Upper lobe of left lung (tissue), 6 donors: ENCODE data around the gene CTNNAL1. TPM values are rescaled to one million over a fixed set of nuclear protein-coding genes. Genes with fewer than 3 reads are reported as not detected.

ENCODE experiments used
- ATAC-seq, 2 donors: fragments of 200-7000 bp; cut with Tn5 transposase; one replicate each; pipeline ENCODE4 v1.9.1; 2022; ENCODE audit warnings: mild to moderate bottlenecking in 2 of 2, moderate library complexity in 2 of 2; ENCODE audit not compliant: low FRiP score in 2 of 2
- DNase-seq, 2 donors: peaks; one replicate each; pipeline ENCODE4 v3.0.0-alpha.2; 2019 to 2020
- H3K27ac ChIP-seq, 4 donors: fragments of 200-600 bp; sonication (generic); one replicate each; pipeline ENCODE4 v1.5.1; 2016 to 2019
- H3K27me3 ChIP-seq, 4 donors: fragments of 200-600 bp; sonication (generic); one replicate each; pipeline ENCODE4 v1.5.1; 2017 to 2019
- H3K36me3 ChIP-seq, 4 donors: fragments of 200-600 bp; sonication (generic); one replicate each; pipeline ENCODE4 v1.5.1; 2016 to 2019
- H3K4me1 ChIP-seq, 4 donors: fragments of 200-600 bp; sonication (generic); one replicate each; pipeline ENCODE4 v1.5.1; 2018 to 2019
- H3K4me3 ChIP-seq, 4 donors: fragments of 200-600 bp; sonication (generic); one replicate each; pipeline ENCODE4 v1.5.1; 2017 to 2019; ENCODE audit warnings: mild to moderate bottlenecking in 2 of 4, moderate library complexity in 1 of 4
- H3K9me3 ChIP-seq, 4 donors: fragments of 200-600 bp; sonication (generic); one replicate each; pipeline ENCODE4 v1.5.1; 2018 to 2019
- EP300 ChIP-seq, 4 donors: sonication (generic); formaldehyde crosslinking; IDR thresholded peaks; one replicate each; pipeline ENCODE4 v1.5.1; 2017; ENCODE audit warnings: antibody characterized with exemption in 4 of 4, control low read depth in 2 of 4
- POLR2A ChIP-seq, 4 donors: fragments of 450-650 bp; IDR thresholded peaks; one replicate each; pipeline ENCODE4 v1.5.1; 2016 to 2017; ENCODE audit warnings: antibody characterized with exemption in 4 of 4, mild to moderate bottlenecking in 2 of 4
- POLR2AphosphoS5 ChIP-seq, 2 donors: sonication (generic); formaldehyde crosslinking; IDR thresholded peaks; one replicate each; pipeline ENCODE4 v1.5.1; 2017; ENCODE audit warnings: antibody characterized with exemption in 2 of 2
- WGBS, 2 donors: methylation state at CpG; one replicate each; pipeline ENCODE4 v1.1.5; 2017 to 2018; 5-methylcytosine and 5-hydroxymethylcytosine counted together
- total RNA-seq, 6 donors: library from RNA; depleted of rRNA in 4 of 6; stranded (reverse); fragments of >200 nt in 4 of 6; gene quantifications; one replicate each; pipeline versions ENCODE4 v1.1.0 to v1.2.1, GENCODE V29; 2016 to 2021
- TF ChIP-seq, protein P1 (sequence below), 6 experiments: fragments of 450-650 bp in 4 of 6; fragments of 200-600 bp in 2 of 6; sonication (generic) in 2 of 6; IDR thresholded peaks; one replicate each; pipeline ENCODE4 v1.5.1; 2016 to 2019; ENCODE audit warnings: antibody characterized with exemption in 6 of 6
- donor health status: DM: no; HTN: no; CAD: no; lungs with moderate emphysema.
- donor health status: DM: no; HTN: yes; CAD: no; lungs with severe emphysema.

CTNNAL1 gene
- total RNA-seq, 6 donors from 2014 or later: 10.5 to 59.6 (median 25.9) TPM

GRCh38 chr9:109051733-109052132 is 38.4 kb upstream of the CTNNAL1 start:
- Histone ChIP-seq H3K4me3 (no peak overlapping the region), H3K27ac (no peak overlapping the region), H3K36me3 (peaks cover 11 to 93% (median 51%) of the 10 kb centered on the region in 4 donors), H3K9me3 (no peaks in the 10 kb centered on the region), H3K27me3 (no peaks in the 10 kb centered on the region), H3K4me1 (peaks cover 0 to 6% (median 0%) of the 10 kb centered on the region in 4 donors)
- DNase-seq (no peak), ATAC-seq (no peak)
- WGBS, 2 donors: 85 to 100% methylated on average over 1 of the region's 1 CpG
- TF ChIP-seq POLR2AphosphoS5 (IDR thresholded peaks at IDR 0.05) (no peak), EP300 (IDR thresholded peaks at IDR 0.05) (no peak), POLR2A (IDR thresholded peaks at IDR 0.05) (no peak)
- TF ChIP-seq, protein P1, sequence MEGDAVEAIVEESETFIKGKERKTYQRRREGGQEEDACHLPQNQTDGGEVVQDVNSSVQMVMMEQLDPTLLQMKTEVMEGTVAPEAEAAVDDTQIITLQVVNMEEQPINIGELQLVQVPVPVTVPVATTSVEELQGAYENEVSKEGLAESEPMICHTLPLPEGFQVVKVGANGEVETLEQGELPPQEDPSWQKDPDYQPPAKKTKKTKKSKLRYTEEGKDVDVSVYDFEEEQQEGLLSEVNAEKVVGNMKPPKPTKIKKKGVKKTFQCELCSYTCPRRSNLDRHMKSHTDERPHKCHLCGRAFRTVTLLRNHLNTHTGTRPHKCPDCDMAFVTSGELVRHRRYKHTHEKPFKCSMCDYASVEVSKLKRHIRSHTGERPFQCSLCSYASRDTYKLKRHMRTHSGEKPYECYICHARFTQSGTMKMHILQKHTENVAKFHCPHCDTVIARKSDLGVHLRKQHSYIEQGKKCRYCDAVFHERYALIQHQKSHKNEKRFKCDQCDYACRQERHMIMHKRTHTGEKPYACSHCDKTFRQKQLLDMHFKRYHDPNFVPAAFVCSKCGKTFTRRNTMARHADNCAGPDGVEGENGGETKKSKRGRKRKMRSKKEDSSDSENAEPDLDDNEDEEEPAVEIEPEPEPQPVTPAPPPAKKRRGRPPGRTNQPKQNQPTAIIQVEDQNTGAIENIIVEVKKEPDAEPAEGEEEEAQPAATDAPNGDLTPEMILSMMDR (IDR thresholded peaks at IDR 0.05): no peak

GRCh38 chr9:109050444-109050843 is 37.1 kb upstream of the CTNNAL1 start:
- ATAC-seq (no peak), DNase-seq (no peak)
- peaks cover 8 to 92% (median 53%) of the 10 kb centered on the region in 4 donors for H3K36me3 ChIP-seq
- no peaks in the 10 kb centered on the region for H3K27me3 ChIP-seq
- peaks cover 0 to 6% (median 0%) of the 10 kb centered on the region in 4 donors for H3K4me1 ChIP-seq
- H3K9me3 ChIP-seq: no peaks in the 10 kb centered on the region
- no peak overlapping the region for H3K4me3 ChIP-seq
- WGBS, 2 donors: 76 to 77% methylated on average over 7 of the region's 7 CpGs
- no peak overlapping the region for H3K27ac ChIP-seq
- TF ChIP-seq, protein P1 (IDR thresholded peaks at IDR 0.05): no peak
- TF ChIP-seq POLR2A (IDR thresholded peaks at IDR 0.05) (no peak), POLR2AphosphoS5 (IDR thresholded peaks at IDR 0.05) (no peak), EP300 (IDR thresholded peaks at IDR 0.05) (no peak)

DNA sequence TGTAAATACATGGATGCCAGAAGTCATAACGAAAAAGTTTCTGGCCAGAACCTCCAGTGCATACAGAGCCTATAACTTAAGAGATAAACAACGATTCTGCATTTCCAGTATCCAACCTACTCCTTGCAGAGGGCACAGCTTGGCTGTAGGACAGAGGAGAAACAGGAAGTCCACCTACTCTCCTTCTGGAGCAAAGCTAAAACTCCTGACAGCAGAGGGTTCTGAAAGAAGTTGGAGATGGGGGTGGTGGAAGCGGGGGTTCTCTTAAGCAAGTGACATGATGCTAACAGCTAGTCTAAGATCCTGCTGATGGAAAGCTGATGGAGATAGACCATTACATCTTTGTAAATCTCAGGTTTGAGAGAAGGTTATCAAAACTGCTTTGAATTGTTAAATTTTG is 35.5 kb upstream of the CTNNAL1 start:
- Histone ChIP-seq H3K4me1 (peaks cover 0 to 3% (median 0%) of the 10 kb centered on the region in 4 donors), H3K4me3 (no peak overlapping the region), H3K36me3 (peaks cover 11 to 92% (median 55%) of the 10 kb centered on the region in 4 donors), H3K9me3 (no peaks in the 10 kb centered on the region), H3K27me3 (no peaks in the 10 kb centered on the region), H3K27ac (no peak overlapping the region)
- 88 to 93% methylated on average over 3 of the region's 3 CpGs for WGBS, 2 donors
- TF ChIP-seq, protein P1 (IDR thresholded peaks at IDR 0.05): no peak
- TF ChIP-seq POLR2AphosphoS5 (IDR thresholded peaks at IDR 0.05) (no peak), EP300 (IDR thresholded peaks at IDR 0.05) (no peak), POLR2A (IDR thresholded peaks at IDR 0.05) (no peak)
- DNase-seq (no peak), ATAC-seq (no peak)

- H3K9me3 ChIP-seq: no peaks in the 10 kb centered on the region
- no peaks in the 10 kb centered on the region for H3K4me1 ChIP-seq
- no peak overlapping the region for H3K27ac ChIP-seq
- TF ChIP-seq EP300 (IDR thresholded peaks at IDR 0.05) (no peak), POLR2AphosphoS5 (IDR thresholded peaks at IDR 0.05) (no peak), POLR2A (IDR thresholded peaks at IDR 0.05) (no peak)
- TF ChIP-seq, protein P1 (IDR thresholded peaks at IDR 0.05): no peak
- WGBS, 2 donors: 84 to 89% methylated on average over 2 of the region's 2 CpGs
- no peak for ATAC-seq
- no peak overlapping the region for H3K4me3 ChIP-seq
- H3K36me3 ChIP-seq: peaks cover 11 to 85% (median 51%) of the 10 kb centered on the region in 4 donors
- DNase-seq: no peak
- no peaks in the 10 kb centered on the region for H3K27me3 ChIP-seq
These were observed 34.0 kb upstream of the CTNNAL1 start for GRCh38 chr9:109047259-109047658.

DNA sequence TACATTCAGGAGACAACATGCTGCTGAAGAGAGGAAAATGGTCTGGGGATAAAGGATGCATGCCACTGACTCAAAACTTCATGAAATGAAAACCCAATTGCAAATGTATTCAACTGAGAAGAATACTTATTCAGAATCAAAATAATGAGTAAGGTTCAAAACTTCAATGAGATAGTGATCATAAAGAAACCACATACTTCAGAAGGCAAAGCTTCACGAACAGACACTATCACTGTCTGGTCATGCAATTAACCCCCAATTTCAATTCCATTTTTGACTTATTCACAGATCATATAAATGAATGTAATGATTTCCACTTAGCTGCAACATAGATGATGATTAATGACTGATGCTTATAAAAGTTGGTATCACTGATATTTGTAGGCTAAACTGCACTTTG is 33.0 kb upstream of the CTNNAL1 start:
- Histone ChIP-seq H3K36me3 (peaks cover 11 to 76% (median 47%) of the 10 kb centered on the region in 4 donors), H3K9me3 (no peaks in the 10 kb centered on the region), H3K27me3 (no peaks in the 10 kb centered on the region), H3K27ac (no peak overlapping the region), H3K4me3 (no peak overlapping the region), H3K4me1 (no peaks in the 10 kb centered on the region)
- DNase-seq: no peak
- no peak for ATAC-seq
- no peak for TF ChIP-seq EP300 (IDR thresholded peaks at IDR 0.05)
- TF ChIP-seq POLR2A (IDR thresholded peaks at IDR 0.05): no peak
- 90% methylated on average over 1 of the region's 1 CpG for WGBS, 2 donors
